ENCODE results near the gene ADGRL2. TPM values are rescaled to one million over a fixed set of nuclear protein-coding genes. Genes with fewer than 3 reads are reported as not detected.

Gene ADGRL2
- 98.5 TPM for polyA plus RNA-seq (2013, experiment 1 of 2)
- polyA plus RNA-seq (2013, experiment 2 of 2) = 102 TPM

DNA sequence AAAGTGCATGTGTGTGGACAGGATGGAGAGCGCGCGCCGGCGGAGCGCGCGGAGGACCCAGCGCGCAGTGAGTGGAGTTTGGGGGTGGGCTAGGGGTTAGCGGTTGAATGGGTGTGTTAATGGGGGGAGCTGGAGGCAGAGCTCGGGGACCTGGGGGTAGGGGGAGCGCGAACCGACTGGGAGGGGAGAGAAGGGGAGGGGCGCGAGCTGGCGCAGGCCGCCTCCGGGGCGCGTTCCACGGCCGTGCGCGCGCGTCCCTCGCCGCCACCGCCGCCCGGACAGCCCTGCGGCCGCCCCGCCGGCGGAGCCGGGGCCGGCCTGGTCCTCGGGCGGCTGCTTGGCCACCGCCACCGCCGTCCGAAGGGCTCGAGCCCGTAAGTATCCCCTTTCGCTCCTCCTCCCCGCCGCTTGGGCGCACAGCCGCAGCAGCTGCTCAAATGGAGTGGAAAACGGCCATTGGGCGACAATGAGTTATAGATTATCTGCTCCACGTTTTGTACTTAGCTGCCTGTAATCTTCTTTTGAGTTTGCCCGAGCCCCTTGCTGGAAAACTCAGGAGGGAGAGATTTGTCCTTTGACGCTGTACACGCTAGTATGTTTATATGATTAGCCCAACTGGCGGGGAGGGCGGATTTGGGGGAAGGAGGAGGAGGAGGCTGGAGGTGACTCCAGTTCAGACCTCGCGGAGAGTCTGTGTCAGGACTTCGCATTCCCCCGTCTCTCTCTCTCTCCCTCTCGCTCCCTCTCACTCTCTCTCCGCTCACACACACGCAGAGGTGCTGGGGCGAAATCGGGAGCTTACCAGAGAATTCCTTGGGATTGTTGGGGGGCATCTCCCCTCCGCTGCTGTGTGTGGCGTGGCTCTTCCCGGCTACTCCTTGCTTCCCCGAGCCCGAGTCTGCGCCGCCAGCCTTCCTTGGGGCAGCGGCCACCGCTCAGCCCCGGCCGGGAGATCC, at the start of gene ADGRL2:
Gene ADGRL2 (plus strand): TSS at position 240 of the 956 bp plus-strand sequence. CDS start 36,051 bp downstream, outside the sequence.
- Histone ChIP-seq H3K14ac (ENCODE audit: low read length) (peak within 1 kb of the TSS; percentile 99), H3K4me1 (ENCODE audit: control insufficient read depth in 2 of 2, insufficient read depth in 1 of 2, low read depth in 1 of 2, low read length in 2 of 2) (peaks cover 0 to 16% of the 10 kb centered on the region in 2 donors), H3K9ac (ENCODE audit: low read depth, low read length, poor library complexity) (peak within 1 kb of the TSS; percentile 99), H3K9me3 (replicated peaks in 1 of 2; ENCODE audit: control insufficient read depth in 2 of 2, insufficient read depth in 1 of 2, low read depth in 1 of 2, low read length in 2 of 2) (no peaks in the 10 kb centered on the region), H3K4me2 (ENCODE audit: insufficient read depth, low read length, poor library complexity, severe bottlenecking) (peak within 1 kb of the TSS; percentile 65), H2AFZ (ENCODE audit: low read length) (peak within 1 kb of the TSS; percentile 85), H4K91ac (ENCODE audit: low read depth, low read length, poor library complexity) (no peak within 1 kb of the TSS), H2AK5ac (ENCODE audit: low read depth, low read length) (peak within 1 kb of the TSS; percentile 97), H3K27ac (replicated peaks; ENCODE audit: low read length) (peak within 1 kb of the TSS; percentile 98), H3K79me1 (ENCODE audit: low read depth, low read length) (peaks cover 7% of the 10 kb centered on the region), H3K23ac (ENCODE audit: low read depth, low read length, poor library complexity) (peak within 1 kb of the TSS; percentile 96), H2BK15ac (ENCODE audit: low read length) (peak within 1 kb of the TSS; percentile 17), H2BK5ac (ENCODE audit: low read length) (peak within 1 kb of the TSS; percentile 100), H3K18ac (ENCODE audit: low read length) (peak within 1 kb of the TSS; percentile 100), H3K36me3 (replicated peaks in 1 of 2; ENCODE audit: control insufficient read depth in 2 of 2, insufficient read depth in 2 of 2, low read length in 2 of 2) (no peaks in the 10 kb centered on the region), H3K4me3 (ENCODE audit: low read length in 2 of 2) (peak within 1 kb of the TSS; percentile 92 to 97), H2BK12ac (ENCODE audit: low read length) (peak within 1 kb of the TSS; percentile 73), H3K27me3 (ENCODE audit: control insufficient read depth in 3 of 3, insufficient read depth in 3 of 3, low read depth in 1 of 3, low read length in 3 of 3) (no peaks in the 10 kb centered on the region), H3K4ac (ENCODE audit: low read length) (peak within 1 kb of the TSS; percentile 56), H4K8ac (ENCODE audit: low read depth, low read length) (peak within 1 kb of the TSS; percentile 65), H2BK120ac (ENCODE audit: low read depth, low read length) (peak within 1 kb of the TSS; percentile 91)
- DNase-seq (ENCODE audit: low spot score) = peak; percentile 88
- WGBS, 2 donors (ENCODE audit: extremely low coverage in 2 of 2, insufficient read length in 2 of 2, insufficient replicate concordance in 1 of 2) = no CpG with 5 or more reads among the region's 81 CpGs

- H2AFZ ChIP-seq (ENCODE audit: low read length) = no peak overlapping the region
- no peak overlapping the region for H2BK120ac ChIP-seq (ENCODE audit: low read depth, low read length)
- no peaks in the 10 kb centered on the region for H3K9me3 ChIP-seq (replicated peaks in 1 of 2; ENCODE audit: control insufficient read depth in 2 of 2, insufficient read depth in 1 of 2, low read depth in 1 of 2, low read length in 2 of 2)
- H4K91ac ChIP-seq (ENCODE audit: low read depth, low read length, poor library complexity) = no peak overlapping the region
- no peak overlapping the region for H3K27ac ChIP-seq (replicated peaks; ENCODE audit: low read length)
- H2AK5ac ChIP-seq (ENCODE audit: low read depth, low read length) = no peak overlapping the region
- no peaks in the 10 kb centered on the region for H3K79me1 ChIP-seq (ENCODE audit: low read depth, low read length)
- no peak overlapping the region for H2BK15ac ChIP-seq (ENCODE audit: low read length)
- H2BK5ac ChIP-seq (ENCODE audit: low read length) = no peak overlapping the region
- H3K14ac ChIP-seq (ENCODE audit: low read length) = no peak overlapping the region
- H2BK12ac ChIP-seq (ENCODE audit: low read length) = no peak overlapping the region
- H3K4me1 ChIP-seq (ENCODE audit: control insufficient read depth in 2 of 2, insufficient read depth in 1 of 2, low read depth in 1 of 2, low read length in 2 of 2) = no peaks in the 10 kb centered on the region
- no peak overlapping the region for H3K23ac ChIP-seq (ENCODE audit: low read depth, low read length, poor library complexity)
- H3K4me2 ChIP-seq (ENCODE audit: insufficient read depth, low read length, poor library complexity, severe bottlenecking) = no peak overlapping the region
- WGBS, 2 donors (ENCODE audit: extremely low coverage in 2 of 2, insufficient read length in 2 of 2, insufficient replicate concordance in 1 of 2) = no CpG with 5 or more reads among the region's 2 CpGs
- no peaks in the 10 kb centered on the region for H3K27me3 ChIP-seq (ENCODE audit: control insufficient read depth in 3 of 3, insufficient read depth in 3 of 3, low read depth in 1 of 3, low read length in 3 of 3)
- no peak overlapping the region for H4K8ac ChIP-seq (ENCODE audit: low read depth, low read length)
- H3K4me3 ChIP-seq (ENCODE audit: low read length in 2 of 2) = no peak overlapping the region
- DNase-seq (ENCODE audit: low spot score) = no peak
- H3K36me3 ChIP-seq (replicated peaks in 1 of 2; ENCODE audit: control insufficient read depth in 2 of 2, insufficient read depth in 2 of 2, low read length in 2 of 2) = no peaks in the 10 kb centered on the region
- H3K9ac ChIP-seq (ENCODE audit: low read depth, low read length, poor library complexity) = no peak overlapping the region
- no peak overlapping the region for H3K18ac ChIP-seq (ENCODE audit: low read length)
- no peak overlapping the region for H3K4ac ChIP-seq (ENCODE audit: low read length)
Measured at GRCh38 chr1:81752840-81753239, 47.9 kb upstream of the ADGRL2 start.

- no peaks in the 10 kb centered on the region for H3K9me3 ChIP-seq (replicated peaks in 1 of 2; ENCODE audit: control insufficient read depth in 2 of 2, insufficient read depth in 1 of 2, low read depth in 1 of 2, low read length in 2 of 2)
- no peak overlapping the region for H2BK15ac ChIP-seq (ENCODE audit: low read length)
- H2AK5ac ChIP-seq (ENCODE audit: low read depth, low read length) = no peak overlapping the region
- no peak overlapping the region for H4K8ac ChIP-seq (ENCODE audit: low read depth, low read length)
- no peak overlapping the region for H3K18ac ChIP-seq (ENCODE audit: low read length)
- H3K4ac ChIP-seq (ENCODE audit: low read length) = no peak overlapping the region
- no peak overlapping the region for H3K4me2 ChIP-seq (ENCODE audit: insufficient read depth, low read length, poor library complexity, severe bottlenecking)
- H3K4me3 ChIP-seq (ENCODE audit: low read length in 2 of 2) = no peak overlapping the region
- H3K9ac ChIP-seq (ENCODE audit: low read depth, low read length, poor library complexity) = no peak overlapping the region
- no peak overlapping the region for H2AFZ ChIP-seq (ENCODE audit: low read length)
- H3K36me3 ChIP-seq (replicated peaks in 1 of 2; ENCODE audit: control insufficient read depth in 2 of 2, insufficient read depth in 2 of 2, low read length in 2 of 2) = no peaks in the 10 kb centered on the region
- no peaks in the 10 kb centered on the region for H3K79me1 ChIP-seq (ENCODE audit: low read depth, low read length)
- H2BK5ac ChIP-seq (ENCODE audit: low read length) = no peak overlapping the region
- H3K27ac ChIP-seq (replicated peaks; ENCODE audit: low read length) = no peak overlapping the region
- H3K23ac ChIP-seq (ENCODE audit: low read depth, low read length, poor library complexity) = no peak overlapping the region
- no peak for DNase-seq (ENCODE audit: low spot score)
- no peak overlapping the region for H3K14ac ChIP-seq (ENCODE audit: low read length)
- no peak overlapping the region for H2BK120ac ChIP-seq (ENCODE audit: low read depth, low read length)
- H3K4me1 ChIP-seq (ENCODE audit: control insufficient read depth in 2 of 2, insufficient read depth in 1 of 2, low read depth in 1 of 2, low read length in 2 of 2) = peaks cover 0 to under 1% of the 10 kb centered on the region in 2 donors
- no peak overlapping the region for H2BK12ac ChIP-seq (ENCODE audit: low read length)
- H4K91ac ChIP-seq (ENCODE audit: low read depth, low read length, poor library complexity) = no peak overlapping the region
- no peaks in the 10 kb centered on the region for H3K27me3 ChIP-seq (ENCODE audit: control insufficient read depth in 3 of 3, insufficient read depth in 3 of 3, low read depth in 1 of 3, low read length in 3 of 3)
Measured at GRCh38 chr1:81754424-81754823, 46.3 kb upstream of the ADGRL2 start.

DNA sequence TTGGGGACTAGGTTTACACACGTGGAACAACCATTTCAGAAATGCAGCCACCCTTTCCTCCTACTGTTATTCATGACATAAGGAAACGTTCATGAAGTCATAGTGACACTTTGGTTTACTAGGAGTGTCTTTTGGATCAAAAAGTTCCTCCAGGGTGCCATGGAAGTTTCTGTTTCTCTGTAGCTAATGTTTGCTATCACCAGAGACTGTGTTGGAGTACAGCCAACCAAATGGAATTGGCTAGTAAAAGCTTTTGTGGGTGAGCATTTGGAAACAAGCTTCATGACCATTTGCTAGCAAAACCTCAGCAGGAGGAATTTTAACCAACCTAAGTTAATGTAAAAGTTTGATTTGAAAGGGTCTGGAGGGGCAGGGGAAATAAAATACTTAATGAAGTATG, 43.9 kb upstream of the ADGRL2 start:
- H3K4me2 ChIP-seq (ENCODE audit: insufficient read depth, low read length, poor library complexity, severe bottlenecking) = no peak overlapping the region
- no peak overlapping the region for H3K18ac ChIP-seq (ENCODE audit: low read length)
- no peak overlapping the region for H3K23ac ChIP-seq (ENCODE audit: low read depth, low read length, poor library complexity)
- H2BK12ac ChIP-seq (ENCODE audit: low read length) = no peak overlapping the region
- H2BK15ac ChIP-seq (ENCODE audit: low read length) = no peak overlapping the region
- no peak overlapping the region for H2BK120ac ChIP-seq (ENCODE audit: low read depth, low read length)
- no peak overlapping the region for H2AK5ac ChIP-seq (ENCODE audit: low read depth, low read length)
- H2AFZ ChIP-seq (ENCODE audit: low read length) = no peak overlapping the region
- H2BK5ac ChIP-seq (ENCODE audit: low read length) = no peak overlapping the region
- H3K27ac ChIP-seq (replicated peaks; ENCODE audit: low read length) = no peak overlapping the region
- no peak for DNase-seq (ENCODE audit: low spot score)
- H3K4ac ChIP-seq (ENCODE audit: low read length) = no peak overlapping the region
- no peaks in the 10 kb centered on the region for H3K79me1 ChIP-seq (ENCODE audit: low read depth, low read length)
- WGBS, 2 donors (ENCODE audit: extremely low coverage in 2 of 2, insufficient read length in 2 of 2, insufficient replicate concordance in 1 of 2) = no CpG with 5 or more reads among the region's 2 CpGs
- no peaks in the 10 kb centered on the region for H3K27me3 ChIP-seq (ENCODE audit: control insufficient read depth in 3 of 3, insufficient read depth in 3 of 3, low read depth in 1 of 3, low read length in 3 of 3)
- no peaks in the 10 kb centered on the region for H3K9me3 ChIP-seq (replicated peaks in 1 of 2; ENCODE audit: control insufficient read depth in 2 of 2, insufficient read depth in 1 of 2, low read depth in 1 of 2, low read length in 2 of 2)
- H4K8ac ChIP-seq (ENCODE audit: low read depth, low read length) = no peak overlapping the region
- no peak overlapping the region for H3K4me3 ChIP-seq (ENCODE audit: low read length in 2 of 2)
- no peak overlapping the region for H4K91ac ChIP-seq (ENCODE audit: low read depth, low read length, poor library complexity)
- no peaks in the 10 kb centered on the region for H3K36me3 ChIP-seq (replicated peaks in 1 of 2; ENCODE audit: control insufficient read depth in 2 of 2, insufficient read depth in 2 of 2, low read length in 2 of 2)
- H3K4me1 ChIP-seq (ENCODE audit: control insufficient read depth in 2 of 2, insufficient read depth in 1 of 2, low read depth in 1 of 2, low read length in 2 of 2) = peaks cover 0 to 10% of the 10 kb centered on the region in 2 donors
- no peak overlapping the region for H3K9ac ChIP-seq (ENCODE audit: low read depth, low read length, poor library complexity)
- H3K14ac ChIP-seq (ENCODE audit: low read length) = no peak overlapping the region

All from neuronal stem cell (in vitro differentiated cells).